ENCODE data around the gene EPHA1. TPM values are rescaled to one million over a fixed set of nuclear protein-coding genes. Genes with fewer than 3 reads are reported as not detected.

The EPHA1 gene
- polyA plus RNA-seq, 1 of the 3 experiments (the other 2 are of a cell fraction): 0.49 TPM

- no peak for DNase-seq
- H3K27me3 ChIP-seq (ENCODE audit: insufficient read depth): no peaks in the 10 kb centered on the region
- ChIA-PET POLR2A (interaction anchor here (0.6 kb wide), 1 partner anchor 17 kb away, joined by 5 read pairs; no protein-coding TSS in a partner anchor), CTCF (interaction anchor here (1.5 to 3.4 kb wide), 3 partner anchors 10 to 123 kb away, joined by 3 to 17 read pairs (median 13); no protein-coding TSS in a partner anchor)
- peak overlapping the region; percentile 84 for H3K4me2 ChIP-seq
- H3K4me3 ChIP-seq (ENCODE audit: low read depth in 2 of 2, low read length in 1 of 2): peak overlapping the region; percentile 73 to 82
- no peak overlapping the region for H3K27ac ChIP-seq (ENCODE audit: low read depth in 2 of 2, low read length in 1 of 2)
- peaks cover under 1 to 10% of the 10 kb centered on the region in 2 experiments; a peak in 2 of 4 replicates for H3K4me1 ChIP-seq (ENCODE audit: control insufficient read depth in 1 of 2, insufficient read depth in 2 of 2, low read depth in 1 of 2, low read length in 1 of 2)
- peaks cover 9% of the 10 kb centered on the region for H3F3A ChIP-seq (replicated peaks; ENCODE audit: insufficient read depth)
- peak overlapping the region; percentile 72 for H2AFZ ChIP-seq (ENCODE audit: low read depth)
- no peaks in the 10 kb centered on the region for H4K20me1 ChIP-seq (ENCODE audit: insufficient read depth)
- H3K9me3 ChIP-seq: no peaks in the 10 kb centered on the region
- TF ChIP-seq RAD21 (IDR thresholded peaks at IDR 0.05; ENCODE audit: low read length) (no peak), JUND (IDR thresholded peaks at IDR 0.05) (no peak), NRF1 (IDR thresholded peaks at IDR 0.05; ENCODE audit: low read depth, low read length) (no peak), USF1 (IDR thresholded peaks at IDR 0.05; ENCODE audit: borderline replicate concordance, low read depth) (no peak), NFIC (IDR thresholded peaks at IDR 0.05; ENCODE audit: borderline replicate concordance) (no peak), EP300 (IDR thresholded peaks at IDR 0.05; ENCODE audit: borderline replicate concordance in 1 of 2, low read depth in 1 of 2, low read length in 1 of 2) (no peak), SMC3 (IDR thresholded peaks at IDR 0.05; ENCODE audit: low read depth, low read length) (no peak), ZBTB33 (IDR thresholded peaks at IDR 0.05; ENCODE audit: borderline replicate concordance, low read depth) (no peak), IRF3 (IDR thresholded peaks at IDR 0.05; ENCODE audit: low read depth, low read length) (no peak), FOSL2 (IDR thresholded peaks at IDR 0.05; ENCODE audit: borderline replicate concordance, low read depth) (no peak), EZH2phosphoT487 (IDR thresholded peaks at IDR 0.05; ENCODE audit: borderline replicate concordance, low read depth) (no peak), SIN3A (IDR thresholded peaks at IDR 0.05; ENCODE audit: borderline replicate concordance, low read depth, low read length) (no peak), FOXM1 (IDR thresholded peaks at IDR 0.05; ENCODE audit: low read depth) (no peak), YY1 (IDR thresholded peaks at IDR 0.05; ENCODE audit: low read depth) (no peak), CHD2 (IDR thresholded peaks at IDR 0.05; ENCODE audit: low read length, partially characterized antibody) (no peak), RXRA (IDR thresholded peaks at IDR 0.05; ENCODE audit: borderline replicate concordance, low read depth) (no peak), RFX5 (IDR thresholded peaks at IDR 0.05; ENCODE audit: low read length) (no peak), GATA2 (CRISPR knock-in tag; IDR thresholded peaks at IDR 0.05) (no peak)
- TF ChIP-seq, protein P1, sequence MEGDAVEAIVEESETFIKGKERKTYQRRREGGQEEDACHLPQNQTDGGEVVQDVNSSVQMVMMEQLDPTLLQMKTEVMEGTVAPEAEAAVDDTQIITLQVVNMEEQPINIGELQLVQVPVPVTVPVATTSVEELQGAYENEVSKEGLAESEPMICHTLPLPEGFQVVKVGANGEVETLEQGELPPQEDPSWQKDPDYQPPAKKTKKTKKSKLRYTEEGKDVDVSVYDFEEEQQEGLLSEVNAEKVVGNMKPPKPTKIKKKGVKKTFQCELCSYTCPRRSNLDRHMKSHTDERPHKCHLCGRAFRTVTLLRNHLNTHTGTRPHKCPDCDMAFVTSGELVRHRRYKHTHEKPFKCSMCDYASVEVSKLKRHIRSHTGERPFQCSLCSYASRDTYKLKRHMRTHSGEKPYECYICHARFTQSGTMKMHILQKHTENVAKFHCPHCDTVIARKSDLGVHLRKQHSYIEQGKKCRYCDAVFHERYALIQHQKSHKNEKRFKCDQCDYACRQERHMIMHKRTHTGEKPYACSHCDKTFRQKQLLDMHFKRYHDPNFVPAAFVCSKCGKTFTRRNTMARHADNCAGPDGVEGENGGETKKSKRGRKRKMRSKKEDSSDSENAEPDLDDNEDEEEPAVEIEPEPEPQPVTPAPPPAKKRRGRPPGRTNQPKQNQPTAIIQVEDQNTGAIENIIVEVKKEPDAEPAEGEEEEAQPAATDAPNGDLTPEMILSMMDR (IDR thresholded peaks at IDR 0.05): no peak
- TF ChIP-seq, protein P2, sequence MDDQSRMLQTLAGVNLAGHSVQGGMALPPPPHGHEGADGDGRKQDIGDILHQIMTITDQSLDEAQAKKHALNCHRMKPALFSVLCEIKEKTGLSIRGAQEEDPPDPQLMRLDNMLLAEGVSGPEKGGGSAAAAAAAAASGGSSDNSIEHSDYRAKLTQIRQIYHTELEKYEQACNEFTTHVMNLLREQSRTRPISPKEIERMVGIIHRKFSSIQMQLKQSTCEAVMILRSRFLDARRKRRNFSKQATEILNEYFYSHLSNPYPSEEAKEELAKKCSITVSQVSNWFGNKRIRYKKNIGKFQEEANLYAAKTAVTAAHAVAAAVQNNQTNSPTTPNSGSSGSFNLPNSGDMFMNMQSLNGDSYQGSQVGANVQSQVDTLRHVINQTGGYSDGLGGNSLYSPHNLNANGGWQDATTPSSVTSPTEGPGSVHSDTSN (IDR thresholded peaks at IDR 0.05): no peak
- WGBS (ENCODE audit: low lambda C conversion rate): 58% methylated on average over 19 of the region's 19 CpGs
- no peaks in the 10 kb centered on the region for H3K9me2 ChIP-seq
- H3K36me3 ChIP-seq (replicated peaks in 1 of 2; ENCODE audit: control insufficient read depth in 1 of 2, insufficient read depth in 2 of 2, low read length in 1 of 2): peaks cover 0 to 9% of the 10 kb centered on the region in 2 experiments
- no peaks in the 10 kb centered on the region for H3K79me2 ChIP-seq (ENCODE audit: insufficient read depth)
- H3K9ac ChIP-seq: peak overlapping the region; percentile 43; the same call in 1 of the 2 replicates
Observed at GRCh38 chr7:143363016-143363937, 45.4 kb downstream of the EPHA1 start.
